Measurements from ENCODE around the gene MEF2B. TPM values are rescaled to one million over a fixed set of nuclear protein-coding genes. Genes with fewer than 3 reads are reported as not detected.

The MEF2B gene
- total and polyA plus RNA-seq, 2 experiments from 2014 or later, result 7.4 to 8.3 TPM

- H3K4me3 Mint-ChIP-seq, result peak overlapping the region; percentile 99
- 0 out of 2 replicates have a peak, but pooled peaks cover 2% of the 10 kb centered on the region for H3F3A ChIP-seq (replicated peaks; ENCODE audit: low read depth)
- peaks cover 10% of the 10 kb centered on the region for H3K4me1 Mint-ChIP-seq
Measured at GRCh38 chr19:19191768-19192077, 21.7 kb upstream of the MEF2B start.

GRCh38 chr19:19186742-19187141 is 16.7 kb upstream of the MEF2B start:
- no peaks in the 10 kb centered on the region for H3K27me3 ChIP-seq (ENCODE audit: insufficient read depth)
- H3K27ac Mint-ChIP-seq, result no peak overlapping the region
- H3K4me2 ChIP-seq, result no peak overlapping the region
- H3K9me2 ChIP-seq (ENCODE audit: insufficient read depth), result no peaks in the 10 kb centered on the region
- no peaks in the 10 kb centered on the region for H3K36me3 ChIP-seq (ENCODE audit: insufficient read depth)
- no peak overlapping the region for H3K27ac ChIP-seq (ENCODE audit: low read depth)
- H3K36me3 Mint-ChIP-seq (ENCODE audit: low read depth), result peaks cover 18% of the 10 kb centered on the region
- no peak for TF ChIP-seq ZNF462 (CRISPR knock-in tag; IDR thresholded peaks at IDR 0.05)
- TF ChIP-seq CTCF (conservative IDR thresholded peaks at IDR 0.05; ENCODE audit: low read depth in 2 of 2), result no peak
- peaks cover 7% of the 10 kb centered on the region; the same call in 1 of the 2 replicates for H3K4me1 ChIP-seq (ENCODE audit: insufficient read depth)
- no peak overlapping the region for H2AFZ ChIP-seq
- peaks cover 5% of the 10 kb centered on the region; the same call in 2 of the 3 replicates for H3K4me1 Mint-ChIP-seq
- ATAC-seq, result no peak
- H4K20me1 ChIP-seq (replicated peaks; ENCODE audit: insufficient read depth), result peaks cover 15% of the 10 kb centered on the region
- no peak for DNase-seq (ENCODE audit: low spot score)
- no peak overlapping the region for H3K4me3 Mint-ChIP-seq
- H3K9me3 Mint-ChIP-seq, result no peaks in the 10 kb centered on the region
- peaks cover 14% of the 10 kb centered on the region for H3K27me3 Mint-ChIP-seq (ENCODE audit: insufficient read depth, low read depth, poor library complexity)
- H3K79me2 ChIP-seq (replicated peaks; ENCODE audit: insufficient read depth), result peaks cover 21% of the 10 kb centered on the region
- no peak overlapping the region for H3K4me3 ChIP-seq
- 0 out of 2 replicates have a peak, but pooled peaks cover 8% of the 10 kb centered on the region for H3F3A ChIP-seq (replicated peaks; ENCODE audit: low read depth)

More at GRCh38 chr19:19191768-19192077, 21.7 kb upstream of the MEF2B start:
- no peaks in the 10 kb centered on the region for H3K36me3 ChIP-seq (ENCODE audit: insufficient read depth)
- H2AFZ ChIP-seq, result peak overlapping the region; percentile 87
- Mint-ChIP-seq H3K36me3 (ENCODE audit: low read depth) (peaks cover 8% of the 10 kb centered on the region; the same call in 1 of the 3 replicates), H3K27ac (peak overlapping the region; percentile 98), H3K9me3 (no peaks in the 10 kb centered on the region; the same call in 2 of the 3 replicates), H3K27me3 (ENCODE audit: insufficient read depth, low read depth, poor library complexity) (peaks cover 19% of the 10 kb centered on the region)
- H3K4me2 ChIP-seq, result peak overlapping the region; percentile 86
- H3K79me2 ChIP-seq (replicated peaks; ENCODE audit: insufficient read depth), result peaks cover 30% of the 10 kb centered on the region
- ATAC-seq (no peak), DNase-seq (ENCODE audit: low spot score) (no peak)
- H3K4me3 ChIP-seq, result peak overlapping the region; percentile 84
- H3K27me3 ChIP-seq (ENCODE audit: insufficient read depth), result no peaks in the 10 kb centered on the region
- H3K4me1 ChIP-seq (ENCODE audit: insufficient read depth), result peaks cover 7% of the 10 kb centered on the region; the same call in 1 of the 2 replicates
- H3K27ac ChIP-seq (ENCODE audit: low read depth), result peak overlapping the region; percentile 96
- H4K20me1 ChIP-seq (replicated peaks; ENCODE audit: insufficient read depth), result peaks cover 10% of the 10 kb centered on the region
- H3K9me2 ChIP-seq (ENCODE audit: insufficient read depth), result no peaks in the 10 kb centered on the region
- TF ChIP-seq ZNF114 (CRISPR knock-in tag; IDR thresholded peaks at IDR 0.05) (no peak), POLR2AphosphoS5 (IDR thresholded peaks at IDR 0.05; ENCODE audit: low read depth) (no peak), STAT1 (IDR thresholded peaks at IDR 0.05; ENCODE audit: unreplicated experiment) (no peak)
